HG03521 (cell line): ENCODE data around the gene MPRIP.
"Not testable (repeated sequence)": the region's sequence is repeated elsewhere in the genome, so short reads cannot be mapped to it uniquely, and the experiment has no call there.

Source experiments
- ATAC-seq: cut with Tn5 transposase; IDR thresholded peaks from one replicate; pipeline ENCODE4 v1.9.1; 2021; ENCODE audit warnings: mild to moderate bottlenecking, moderate library complexity; ENCODE audit not compliant: unreplicated experiment

MPRIP gene

GRCh38 chr17:17011043-17011907 is 31.0 kb upstream of the MPRIP start:
- not testable (repeated sequence) for ATAC-seq

- not testable (repeated sequence) for ATAC-seq
These were observed 28.2 kb upstream of the MPRIP start for GRCh38 chr17:17013828-17014747.

GRCh38 chr17:17014748-17015124 is 27.5 kb upstream of the MPRIP start:
- ATAC-seq, result not testable (repeated sequence)

GRCh38 chr17:17015230-17015629 is 27.0 kb upstream of the MPRIP start:
- ATAC-seq, result no peak

- not testable (repeated sequence) for ATAC-seq
These were observed 25.8 kb upstream of the MPRIP start for GRCh38 chr17:17016199-17017197.

GRCh38 chr17:17017343-17018014 is 24.8 kb upstream of the MPRIP start:
- no peak for ATAC-seq

- ATAC-seq, result no peak
These were observed 24.2 kb upstream of the MPRIP start for GRCh38 chr17:17018021-17018441.

- ATAC-seq, result no peak
These were observed 23.4 kb upstream of the MPRIP start for GRCh38 chr17:17018612-17019429.

GRCh38 chr17:17019430-17019762 is 22.9 kb upstream of the MPRIP start:
- no peak for ATAC-seq

GRCh38 chr17:17019891-17020456 is 22.3 kb upstream of the MPRIP start:
- no peak for ATAC-seq

- no peak for ATAC-seq
These were observed 21.4 kb upstream of the MPRIP start for GRCh38 chr17:17020821-17021193.

GRCh38 chr17:17021194-17021863 is 20.9 kb upstream of the MPRIP start:
- no peak for ATAC-seq

- ATAC-seq, result no peak
These were observed 20.2 kb upstream of the MPRIP start for GRCh38 chr17:17022011-17022410.

GRCh38 chr17:17022456-17022855 is 19.8 kb upstream of the MPRIP start:
- no peak for ATAC-seq

GRCh38 chr17:17024778-17025300 is 17.4 kb upstream of the MPRIP start:
- no peak for ATAC-seq

- no peak for ATAC-seq
These were observed 16.6 kb upstream of the MPRIP start for GRCh38 chr17:17025621-17026020.

- ATAC-seq, result no peak
These were observed 16.1 kb upstream of the MPRIP start for GRCh38 chr17:17026163-17026562.

- no peak for ATAC-seq
These were observed 14.7 kb upstream of the MPRIP start for GRCh38 chr17:17027442-17028058.
